A549 (cell line): ENCODE data around the gene NKIRAS1. TPM values are rescaled to one million over a fixed set of nuclear protein-coding genes. Genes with fewer than 3 reads are reported as not detected.
"Not testable (repeated sequence)": the region's sequence is repeated elsewhere in the genome, so short reads cannot be mapped to it uniquely, and the experiment has no call there.

ENCODE experiments used
- ATAC-seq, 2 experiments: fragments of 200-7000 bp in 1 of 2; fragments of >200 bp in 1 of 2; cut with Nextera tagmentation in 1 of 2; cut with Tn5 transposase in 1 of 2; 3 replicates each; pipeline versions ENCODE4 v1.8.0 to v1.9.1; 2018 to 2020; ENCODE audit warnings: mild to moderate bottlenecking in 1 of 2, moderate library complexity in 1 of 2
- CTCF ChIA-PET: fragments of 300-600 bp; sonication (Branson Sonifier 250); formaldehyde crosslinking; extraction: SDS; loops from one replicate; lab custom pipeline; 2021; ENCODE audit warnings: antibody characterized with exemption, inconsistent platforms; lab: Yijun Ruan, JAX
- POLR2A ChIA-PET: fragments of 350-600 bp; formaldehyde crosslinking; extraction: SDS; loops from one replicate; lab custom pipeline; 2021; ENCODE audit warnings: antibody characterized with exemption, inconsistent platforms; lab: Yijun Ruan, JAX
- DNase-seq, 2 experiments: peaks; one replicate each; pipeline versions ENCODE4 v3.0.0 to v3.0.0-alpha.2; 2011 to 2016; ENCODE audit warnings: low read depth in 1 of 2, low spot score in 1 of 2
- FAIRE-seq: peaks from 2 replicates; lab custom pipeline; 2011; peaks lifted over from hg19 to GRCh38; lab: Jason Lieb, UNC
- H3K27ac ChIP-seq, 2 experiments: fragments of >200 bp; sonication (Bioruptor Twin); formaldehyde crosslinking; 3 replicates each; pipeline ENCODE4 v1.5.1; 2016 to 2017
- H3K4me1 ChIP-seq: fragments of >200 bp; sonication (Bioruptor Twin); formaldehyde crosslinking; 3 replicates; pipeline ENCODE4 v1.6.1; 2016
- H3K4me2 ChIP-seq: fragments of >200 bp; sonication (Bioruptor Twin); formaldehyde crosslinking; 3 replicates; pipeline ENCODE4 v1.6.1; 2016
- H3K4me3 ChIP-seq: fragments of >200 bp; sonication (Bioruptor Twin); formaldehyde crosslinking; 3 replicates; pipeline ENCODE4 v1.5.1; 2016
- H3K9me3 ChIP-seq: fragments of >200 bp; sonication (Bioruptor Twin); formaldehyde crosslinking; 3 replicates; pipeline ENCODE4 v1.6.1; 2016
- BHLHE40 ChIP-seq: IDR thresholded peaks from 2 replicates; pipeline ENCODE4 v1.6.1; 2012; ENCODE audit warnings: low read depth, low read length, inconsistent platforms
- CHD2 ChIP-seq: fragments of 150-350 bp; IDR thresholded peaks from 2 replicates; pipeline ENCODE4 v1.6.1; 2014; ENCODE audit warnings: low read length; ENCODE audit not compliant: partially characterized antibody
- FOSB ChIP-seq: fragments of 250-450 bp; sonication (Bioruptor Pico); IDR thresholded peaks from 2 replicates; pipeline ENCODE4 v1.5.0; 2020; ENCODE audit warnings: mild to moderate bottlenecking, moderate library complexity
- HEYL ChIP-seq: fragments of 250-450 bp; sonication (Bioruptor Pico); IDR thresholded peaks from 2 replicates; pipeline ENCODE4 v1.8.0; 2021; ENCODE audit warnings: mild to moderate bottlenecking, moderate library complexity
- HOXA7 ChIP-seq: fragments of 250-450 bp; sonication (Bioruptor Pico); IDR thresholded peaks from 2 replicates; pipeline ENCODE4 v1.5.0; 2020; ENCODE audit warnings: mild to moderate bottlenecking, moderate library complexity
- KDM5A ChIP-seq: fragments of 200-600 bp; sonication (generic); IDR thresholded peaks from 2 replicates; pipeline ENCODE4 v1.6.1; 2016; ENCODE audit warnings: antibody characterized with exemption, mild to moderate bottlenecking
- MAFK ChIP-seq: fragments of 450-650 bp; IDR thresholded peaks from 2 replicates; pipeline ENCODE4 v1.6.1; 2014; ENCODE audit not compliant: partially characterized antibody
- NPAS2 ChIP-seq: fragments of 250-450 bp; sonication (Bioruptor Pico); IDR thresholded peaks from 2 replicates; pipeline ENCODE4 v1.8.0; 2022; ENCODE audit warnings: mild to moderate bottlenecking, moderate library complexity, borderline replicate concordance
- PHF8 ChIP-seq: fragments of 200-600 bp; sonication (generic); IDR thresholded peaks from 2 replicates; pipeline ENCODE4 v1.6.1; 2016; ENCODE audit warnings: low read depth, mild to moderate bottlenecking, antibody characterized with exemption, moderate library complexity, borderline replicate concordance
- POLR2AphosphoS2 ChIP-seq: conservative IDR thresholded peaks from 2 replicates; pipeline ENCODE4 v1.6.1; 2012; ENCODE audit warnings: low read length, improper control_type of control experiment, inconsistent platforms
- RAD21 ChIP-seq, 2 experiments: fragments of >200 bp in 1 of 2; sonication (Bioruptor Twin) in 1 of 2; formaldehyde crosslinking in 1 of 2; IDR thresholded peaks in 1 of 2; conservative IDR thresholded peaks in 1 of 2; 2 replicates in 1 of 2; 3 replicates in 1 of 2; pipeline ENCODE4 v1.6.1; 2012 to 2018; ENCODE audit warnings: inconsistent platforms in 1 of 2
- RCOR1 ChIP-seq: fragments of 150-350 bp; IDR thresholded peaks from 2 replicates; pipeline ENCODE4 v1.6.1; 2014; ENCODE audit warnings: antibody characterized with exemption, low read length, low read depth
- RFX5 ChIP-seq: fragments of 450-650 bp; IDR thresholded peaks from 2 replicates; pipeline ENCODE4 v1.7.1; 2014; ENCODE audit warnings: antibody characterized with exemption, mild to moderate bottlenecking, moderate library complexity
- RNF2 ChIP-seq: fragments of 200-600 bp; sonication (generic); IDR thresholded peaks from 2 replicates; pipeline ENCODE4 v1.6.1; 2016; ENCODE audit warnings: low read depth, mild to moderate bottlenecking, antibody characterized with exemption, moderate library complexity, borderline replicate concordance
- SREBF2 ChIP-seq: fragments of 450-650 bp; IDR thresholded peaks from 2 replicates; pipeline ENCODE4 v1.6.1; 2014; ENCODE audit warnings: mild to moderate bottlenecking, moderate library complexity
- TFCP2L1 ChIP-seq: fragments of 250-450 bp; sonication (Bioruptor Pico); IDR thresholded peaks from 2 replicates; pipeline ENCODE4 v1.5.0; 2021; ENCODE audit warnings: mild to moderate bottlenecking
- ZFP36 ChIP-seq: fragments of 450-650 bp; IDR thresholded peaks from 2 replicates; pipeline ENCODE4 v1.6.1; 2014; ENCODE audit warnings: borderline replicate concordance; ENCODE audit not compliant: partially characterized antibody
- ZNF302 ChIP-seq: fragments of 250-450 bp; sonication (Bioruptor Pico); IDR thresholded peaks from 2 replicates; pipeline ENCODE4 v1.9.0; 2021; ENCODE audit warnings: inconsistent platforms, mild to moderate bottlenecking, moderate library complexity
- WGBS: methylation state at CpG from one replicate; pipeline ENCODE4 v1.1.6; 2017; ENCODE audit errors: missing lambda C conversion rate; 5-methylcytosine and 5-hydroxymethylcytosine counted together
- polyA plus RNA-seq, 4 experiments: library from polyadenylated mRNA; depleted of rRNA in 3 of 4; stranded (reverse); fragments of >200 nt; fragmentation: RNase III in 1 of 4; extraction: RNeasy Plus Mini Kit Qiagen cat#74134 plus additional on column Dnase treatment in 1 of 4; gene quantifications; 2 replicates in 3 of 4; 3 replicates in 1 of 4; pipeline ENCODE4 v1.2.3, GENCODE V29; 2011 to 2017

NKIRAS1 gene
- polyA plus RNA-seq, 2 of the 4 experiments (the other 2 are of a cell fraction), result 15.5 to 16.8 TPM

- no peak for TF ChIP-seq CHD2
- no peak for TF ChIP-seq ZNF302
- no peak for TF ChIP-seq RCOR1
- TF ChIP-seq KDM5A, result no peak
- TF ChIP-seq MAFK, result no peak
- no peak for TF ChIP-seq NPAS2 (CRISPR knock-in tag)
- TF ChIP-seq RFX5, result no peak
- no peak for TF ChIP-seq ZFP36
- TF ChIP-seq POLR2AphosphoS2, result no peak
- TF ChIP-seq BHLHE40, result no peak
- TF ChIP-seq, all 56 proteins: peak for 0
- POLR2A ChIA-PET, result no interaction called here
- no peak for DNase-seq
- FAIRE-seq, result no peak
- H3K27ac ChIP-seq, result no peak overlapping the region
- ATAC-seq, result no peak
- peaks cover 38% of the 10 kb centered on the region for H3K4me1 ChIP-seq
- CTCF ChIA-PET, result no interaction called here
- 85% methylated on average over 2 of the region's 2 CpGs for WGBS
- H3K9me3 ChIP-seq, result no peaks in the 10 kb centered on the region
- peak overlapping the region; percentile 98 for H3K4me2 ChIP-seq
- H3K4me3 ChIP-seq, result no peak overlapping the region; the same call in 2 of the 3 replicates
Measured at GRCh38 chr3:23919628-23920027, 2.8 kb upstream of the NKIRAS1 start.

GRCh38 chr3:23918331-23918730, 1.5 kb upstream of the NKIRAS1 start:
- ChIA-PET CTCF (interaction anchor here (1.2 to 3.2 kb wide), 3 partner anchors 20 to 40 kb away, joined by 3 to 7 read pairs (median 4); no protein-coding TSS in a partner anchor), POLR2A (interaction anchor here (1.8 to 2.1 kb wide), 3 partner anchors 17 to 50 kb away, joined by 11 to 51 read pairs (median 21); no protein-coding TSS in a partner anchor)
- Histone ChIP-seq H3K4me3 (peak overlapping the region; percentile 91), H3K4me1 (peaks cover 46% of the 10 kb centered on the region), H3K4me2 (peak overlapping the region; percentile 98), H3K27ac (peak overlapping the region; percentile 97 to 99)
- not testable (repeated sequence) for FAIRE-seq, H3K9me3 ChIP-seq, DNase-seq, ATAC-seq
- WGBS, result 5% methylated on average over 12 of the region's 12 CpGs
- TF ChIP-seq HOXA7, result 0 out of 2 replicates have a peak, but pooled peaks have one; percentile 11

GRCh38 chr3:23917679-23918303, 1.0 kb upstream of the NKIRAS1 start:
- Histone ChIP-seq H3K4me2 (peak overlapping the region; percentile 98), H3K4me1 (peaks cover 46% of the 10 kb centered on the region), H3K27ac (peak overlapping the region; percentile 97 to 99), H3K4me3 (peak overlapping the region; percentile 91)
- ChIA-PET CTCF (interaction anchor here (1.2 to 3.2 kb wide), 3 partner anchors 19 to 40 kb away, joined by 3 to 7 read pairs (median 4); no protein-coding TSS in a partner anchor), POLR2A (interaction anchor here (1.2 to 2.2 kb wide), 20 partner anchors 9 to 249 kb away, joined by 3 to 51 read pairs (median 12); no protein-coding TSS in a partner anchor)
- DNase-seq, FAIRE-seq, H3K9me3 ChIP-seq: not testable (repeated sequence)
- WGBS, result 1% methylated on average over 17 of the region's 21 CpGs
- peak; percentile 40 to 57; a peak in 5 of 6 replicates for ATAC-seq
- TF ChIP-seq TFCP2L1 (CRISPR knock-in tag), result 0 out of 2 replicates have a peak, but pooled peaks have one; percentile 29

- CTCF ChIA-PET, result interaction anchor here (1.4 to 3.2 kb wide), 2 partner anchors 27 to 42 kb away, joined by 3 to 7 read pairs; no protein-coding TSS in a partner anchor
- no peaks in the 10 kb centered on the region for H3K9me3 ChIP-seq
- 10% methylated on average over 30 of the region's 48 CpGs for WGBS
- H3K4me2 ChIP-seq, result peak overlapping the region; percentile 87
- POLR2A ChIA-PET, result interaction anchor here (0.6 to 2.2 kb wide), 51 partner anchors 7 to 727 kb away, joined by 3 to 51 read pairs (median 5); no protein-coding TSS in a partner anchor
- TF ChIP-seq FOSB (no peak), MAFK (no peak), SREBF2 (no peak), PHF8 (peak; percentile 46; the same call in 1 of the 2 replicates), CHD2 (no peak), HEYL (no peak), RNF2 (peak; percentile 77; the same call in 1 of the 2 replicates), RFX5 (no peak), RAD21 (conservative IDR thresholded peaks at IDR 0.05 in 1 of 2, IDR thresholded peaks at IDR 0.05 in 1 of 2) (no peak)
- TF ChIP-seq, all 56 proteins: peak for 2
- DNase-seq, result no peak
- peak overlapping the region; percentile 91 for H3K4me3 ChIP-seq
- H3K4me1 ChIP-seq, result peaks cover 46% of the 10 kb centered on the region
- peak; percentile 67 to 75; a peak in 5 of 6 replicates for ATAC-seq
- peak overlapping the region; percentile 79 to 99 for H3K27ac ChIP-seq
- no peak for FAIRE-seq
Measured at GRCh38 chr3:23916152-23916885, 471 bp downstream of the NKIRAS1 start.
